ENCODE results near the gene PAWR.

GRCh38 chr12:79706676-79707075 lies 15.9 kb upstream of the PAWR start:
- no peak for TF ChIP-seq CTCF (IDR thresholded peaks at IDR 0.05; ENCODE audit: insufficient read depth, low read depth, low read length)
- no peak for TF ChIP-seq EZH2 (IDR thresholded peaks at IDR 0.05; ENCODE audit: insufficient read depth, low read length)
